Measurements from ENCODE around the gene UBQLNL.

DNA sequence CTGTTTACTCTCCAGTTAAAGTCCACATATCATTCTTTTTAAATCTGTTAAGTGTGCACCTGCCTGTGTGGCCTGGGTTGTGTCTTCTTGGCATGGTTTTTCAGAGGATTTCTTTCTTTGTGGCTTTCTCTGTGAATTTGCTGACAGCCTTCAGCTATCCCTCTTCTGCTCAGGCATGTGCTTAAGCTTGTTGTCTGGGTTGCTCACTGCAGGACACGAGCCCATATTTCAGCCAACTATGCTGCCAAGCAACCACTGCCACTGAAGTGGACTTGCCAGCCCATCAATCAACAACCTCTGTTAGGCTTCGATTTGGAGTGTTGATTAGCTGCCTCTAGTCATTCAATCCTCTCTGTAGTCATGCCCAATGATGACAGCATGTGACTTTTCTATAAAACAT lies 49.0 kb downstream of the UBQLNL start:
- TF ChIP-seq, protein P1, sequence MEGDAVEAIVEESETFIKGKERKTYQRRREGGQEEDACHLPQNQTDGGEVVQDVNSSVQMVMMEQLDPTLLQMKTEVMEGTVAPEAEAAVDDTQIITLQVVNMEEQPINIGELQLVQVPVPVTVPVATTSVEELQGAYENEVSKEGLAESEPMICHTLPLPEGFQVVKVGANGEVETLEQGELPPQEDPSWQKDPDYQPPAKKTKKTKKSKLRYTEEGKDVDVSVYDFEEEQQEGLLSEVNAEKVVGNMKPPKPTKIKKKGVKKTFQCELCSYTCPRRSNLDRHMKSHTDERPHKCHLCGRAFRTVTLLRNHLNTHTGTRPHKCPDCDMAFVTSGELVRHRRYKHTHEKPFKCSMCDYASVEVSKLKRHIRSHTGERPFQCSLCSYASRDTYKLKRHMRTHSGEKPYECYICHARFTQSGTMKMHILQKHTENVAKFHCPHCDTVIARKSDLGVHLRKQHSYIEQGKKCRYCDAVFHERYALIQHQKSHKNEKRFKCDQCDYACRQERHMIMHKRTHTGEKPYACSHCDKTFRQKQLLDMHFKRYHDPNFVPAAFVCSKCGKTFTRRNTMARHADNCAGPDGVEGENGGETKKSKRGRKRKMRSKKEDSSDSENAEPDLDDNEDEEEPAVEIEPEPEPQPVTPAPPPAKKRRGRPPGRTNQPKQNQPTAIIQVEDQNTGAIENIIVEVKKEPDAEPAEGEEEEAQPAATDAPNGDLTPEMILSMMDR (IDR thresholded peaks at IDR 0.05) = no peak
- TF ChIP-seq POLR2A (IDR thresholded peaks at IDR 0.05) = no peak
